WTC11 (cell line): ENCODE data around the gene TPM4.

ENCODE experiments used
- CTCF ChIP-seq: fragments of 200-600 bp; IDR thresholded peaks from 2 replicates; pipeline ENCODE4 v1.8.0; 2022; ENCODE audit warnings: antibody characterized with exemption
- E2F4 ChIP-seq: sonication (generic); formaldehyde crosslinking; IDR thresholded peaks from 2 replicates; pipeline ENCODE4 v1.8.1; 2022; ENCODE audit warnings: low read depth, mild to moderate bottlenecking, moderate library complexity, missing genetic modification reagents, borderline replicate concordance
- FOXK1 ChIP-seq: sonication (generic); formaldehyde crosslinking; IDR thresholded peaks from 2 replicates; pipeline ENCODE4 v1.8.0; 2022; ENCODE audit warnings: mild to moderate bottlenecking, moderate library complexity, missing genetic modification reagents
- JUN ChIP-seq: sonication (generic); formaldehyde crosslinking; IDR thresholded peaks from 2 replicates; pipeline ENCODE4 v1.8.0; 2023; ENCODE audit warnings: mild to moderate bottlenecking, missing genetic modification reagents
- MAX ChIP-seq: sonication (generic); formaldehyde crosslinking; IDR thresholded peaks from 2 replicates; pipeline ENCODE4 v1.8.0; 2022; ENCODE audit warnings: mild to moderate bottlenecking, missing genetic modification reagents
- MXD4 ChIP-seq: fragments of 250-450 bp; sonication (Bioruptor Pico); IDR thresholded peaks from 2 replicates; pipeline ENCODE4 v1.8.0; 2021; ENCODE audit warnings: mild to moderate bottlenecking, moderate library complexity, borderline replicate concordance
- NR1H2 ChIP-seq: sonication (generic); formaldehyde crosslinking; IDR thresholded peaks from 2 replicates; pipeline ENCODE4 v1.9.0; 2021; ENCODE audit warnings: mild to moderate bottlenecking, moderate library complexity, missing genetic modification reagents
- PREB ChIP-seq: sonication (generic); formaldehyde crosslinking; IDR thresholded peaks from 2 replicates; pipeline ENCODE4 v1.8.1; 2022; ENCODE audit warnings: mild to moderate bottlenecking, missing genetic modification reagents, moderate library complexity, borderline replicate concordance
- RELA ChIP-seq: sonication (generic); formaldehyde crosslinking; IDR thresholded peaks from 2 replicates; pipeline ENCODE4 v1.8.1; 2022; ENCODE audit warnings: missing genetic modification reagents, mild to moderate bottlenecking, borderline replicate concordance
- SP1 ChIP-seq: sonication (generic); formaldehyde crosslinking; conservative IDR thresholded peaks from 2 replicates; pipeline ENCODE4 v1.8.1; 2022; ENCODE audit warnings: missing genetic modification reagents
- TEAD4 ChIP-seq: sonication (generic); formaldehyde crosslinking; IDR thresholded peaks from 2 replicates; pipeline ENCODE4 v1.8.0; 2022; ENCODE audit warnings: mild to moderate bottlenecking, missing genetic modification reagents
- TP53 ChIP-seq: sonication (generic); formaldehyde crosslinking; IDR thresholded peaks from 2 replicates; pipeline ENCODE4 v1.8.1; 2023; ENCODE audit warnings: mild to moderate bottlenecking, missing genetic modification reagents
- USF2 ChIP-seq: sonication (generic); formaldehyde crosslinking; IDR thresholded peaks from 2 replicates; pipeline ENCODE4 v1.8.1; 2023; ENCODE audit warnings: mild to moderate bottlenecking, missing genetic modification reagents, moderate library complexity
- ZNF671 ChIP-seq: fragments of 250-450 bp; sonication (Bioruptor Pico); IDR thresholded peaks from 2 replicates; pipeline ENCODE4 v1.8.0; 2021; ENCODE audit warnings: mild to moderate bottlenecking

GRCh38 chr19:16112778-16113177 lies 36.5 kb downstream of the TPM4 start:
- no peak for TF ChIP-seq CTCF
- TF ChIP-seq PREB (CRISPR knock-in tag) = no peak
- no peak for TF ChIP-seq ZNF671 (CRISPR knock-in tag)
- TF ChIP-seq JUN = no peak
- TF ChIP-seq E2F4 (CRISPR knock-in tag) = no peak
- no peak for TF ChIP-seq USF2 (CRISPR knock-in tag)
- TF ChIP-seq RELA (CRISPR knock-in tag) = no peak
- no peak for TF ChIP-seq MAX (CRISPR knock-in tag)
- no peak for TF ChIP-seq TEAD4 (CRISPR knock-in tag)
- TF ChIP-seq TP53 = no peak
- TF ChIP-seq SP1 (CRISPR knock-in tag) = no peak
- no peak for TF ChIP-seq FOXK1 (CRISPR knock-in tag)
- no peak for TF ChIP-seq MXD4
- 0 out of 2 replicates have a peak, but pooled peaks have one; percentile 24 for TF ChIP-seq NR1H2 (CRISPR knock-in tag)
